ENCODE measurements around the gene C15orf39. TPM values are rescaled to one million over a fixed set of nuclear protein-coding genes. Genes with fewer than 3 reads are reported as not detected.

Gene C15orf39
- total RNA-seq, 1 experiment from 2014 or later = 45.6 TPM

Other genes starting within 250 kb of the C15orf39 start
- gene RPP25, start 245.1 kb upstream of the C15orf39 start, total RNA-seq (2021) = 12.6 and 13.0 TPM in 2 replicates
- 45.8 and 47.8 TPM in 2 replicates for gene SCAMP5, start 206.3 kb upstream of the C15orf39 start, total RNA-seq (2021)
- 17.6 and 22.7 TPM in 2 replicates for gene PPCDC, start 178.3 kb upstream of the C15orf39 start, total RNA-seq (2021)
- not detected in 2 replicates for gene GOLGA6C, start 56.5 kb downstream of the C15orf39 start, total RNA-seq (2021)
- gene GOLGA6D, start 81.0 kb downstream of the C15orf39 start, total RNA-seq (2021) = 0.35 and 0.37 TPM in 2 replicates
- gene COMMD4, start 134.2 kb downstream of the C15orf39 start, total RNA-seq (2021) = 146 and 159 TPM in 2 replicates
- 16.1 and 16.5 TPM in 2 replicates for gene NEIL1, start 145.2 kb downstream of the C15orf39 start, total RNA-seq (2021)
- gene MAN2C1, start 166.7 kb downstream of the C15orf39 start, total RNA-seq (2021) = 106 and 112 TPM in 2 replicates
- 99.1 and 102 TPM in 2 replicates for gene SIN3A, start 249.8 kb downstream of the C15orf39 start, total RNA-seq (2021)